Measurements from ENCODE around the gene EPHA10.

EPHA10 gene

GRCh38 chr1:37724575-37724974, 40.3 kb downstream of the EPHA10 start:
- no peak for DNase-seq (ENCODE audit: low read depth)
- no peak for TF ChIP-seq CTCF (conservative IDR thresholded peaks at IDR 0.05; ENCODE audit: low read depth, low read length)
- no peak overlapping the region for H3K4me3 ChIP-seq (ENCODE audit: low read depth, low read length)

- no peak overlapping the region for H3K4me3 ChIP-seq (ENCODE audit: low read depth, low read length)
- DNase-seq (ENCODE audit: low read depth): peak; percentile 5
These were observed 41.4 kb downstream of the EPHA10 start for GRCh38 chr1:37723390-37724078.

GRCh38 chr1:37723072-37723389, 41.9 kb downstream of the EPHA10 start:
- H3K4me3 ChIP-seq (ENCODE audit: low read depth, low read length): no peak overlapping the region
- DNase-seq (ENCODE audit: low read depth): no peak
- TF ChIP-seq CTCF (conservative IDR thresholded peaks at IDR 0.05; ENCODE audit: low read depth, low read length): no peak

More at GRCh38 chr1:37723390-37724078, 41.4 kb downstream of the EPHA10 start:
- no peak for TF ChIP-seq CTCF (conservative IDR thresholded peaks at IDR 0.05; ENCODE audit: low read depth, low read length)

GRCh38 chr1:37722181-37723071, 42.5 kb downstream of the EPHA10 start:
- no peak for TF ChIP-seq CTCF (conservative IDR thresholded peaks at IDR 0.05; ENCODE audit: low read depth, low read length)
- no peak for DNase-seq (ENCODE audit: low read depth)
- H3K4me3 ChIP-seq (ENCODE audit: low read depth, low read length): no peak overlapping the region

- peak; percentile 18 for DNase-seq (ENCODE audit: low read depth)
- TF ChIP-seq CTCF (conservative IDR thresholded peaks at IDR 0.05; ENCODE audit: low read depth, low read length): no peak
These were observed 43.4 kb downstream of the EPHA10 start for GRCh38 chr1:37721565-37721964.

GRCh38 chr1:37720231-37721130, 44.4 kb downstream of the EPHA10 start:
- TF ChIP-seq CTCF (conservative IDR thresholded peaks at IDR 0.05; ENCODE audit: low read depth, low read length): no peak
- no peak overlapping the region for H3K4me3 ChIP-seq (ENCODE audit: low read depth, low read length)
- no peak for DNase-seq (ENCODE audit: low read depth)

More at GRCh38 chr1:37721565-37721964, 43.4 kb downstream of the EPHA10 start:
- H3K4me3 ChIP-seq (ENCODE audit: low read depth, low read length): no peak overlapping the region

Measured in choroid plexus epithelial cell (primary cell).